GM21529 (cell line): ENCODE data around the gene PLCB3.
A peak's percentile ranks its signal among the peaks of the same experiment; 100 is the strongest.
"Not testable (repeated sequence)": the region's sequence is repeated elsewhere in the genome, so short reads cannot be mapped to it uniquely, and the experiment has no call there.

Experiments
- ATAC-seq: cut with Tn5 transposase; IDR thresholded peaks from one replicate; pipeline ENCODE4 v1.9.1; 2021; ENCODE audit not compliant: unreplicated experiment

PLCB3 gene

DNA sequence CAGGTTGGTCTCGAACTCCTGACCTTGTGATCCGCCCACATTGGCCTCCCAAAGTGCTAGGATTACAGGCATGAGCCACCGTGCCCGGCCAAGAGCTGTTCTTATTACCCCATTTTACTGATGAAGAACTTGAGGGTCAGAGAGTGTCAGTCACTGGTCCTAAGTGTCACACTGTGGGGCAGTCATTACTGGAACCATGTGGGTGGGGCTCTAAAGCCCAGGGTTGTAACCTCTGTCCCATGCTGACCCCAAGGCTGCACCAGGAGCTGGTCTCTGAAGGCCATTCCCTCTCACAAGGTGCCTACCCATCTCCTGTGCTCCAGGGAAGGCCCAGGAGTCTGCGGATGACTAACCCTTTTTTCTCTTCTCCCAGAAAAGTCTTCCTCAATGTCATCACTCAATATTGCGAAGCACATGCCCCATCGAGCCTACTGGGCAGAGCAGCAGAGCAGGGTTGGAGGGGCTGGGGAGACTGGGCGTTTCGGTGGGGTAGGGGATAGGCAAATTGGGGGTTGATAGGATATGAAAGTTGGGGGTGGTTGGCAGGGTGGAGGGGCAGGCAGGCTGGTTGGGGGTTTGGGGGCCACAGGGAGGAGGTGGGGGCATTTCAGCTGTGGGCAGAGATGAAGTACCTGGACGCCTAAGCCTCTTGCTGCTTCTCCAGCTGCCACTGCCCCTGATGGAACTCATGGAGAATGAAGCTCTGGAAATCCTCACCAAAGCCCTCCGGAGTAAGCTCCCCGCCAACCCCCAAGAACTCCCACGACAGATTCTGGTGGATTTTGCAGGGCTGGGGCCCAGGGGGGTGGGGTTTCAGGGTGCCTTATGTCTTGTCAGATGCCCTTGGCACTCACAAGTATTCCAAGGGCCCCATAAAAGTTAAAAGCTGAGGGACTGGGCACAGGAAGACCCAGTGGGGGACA lies 52.0 kb downstream of the PLCB3 start:
- no peak for ATAC-seq

DNA sequence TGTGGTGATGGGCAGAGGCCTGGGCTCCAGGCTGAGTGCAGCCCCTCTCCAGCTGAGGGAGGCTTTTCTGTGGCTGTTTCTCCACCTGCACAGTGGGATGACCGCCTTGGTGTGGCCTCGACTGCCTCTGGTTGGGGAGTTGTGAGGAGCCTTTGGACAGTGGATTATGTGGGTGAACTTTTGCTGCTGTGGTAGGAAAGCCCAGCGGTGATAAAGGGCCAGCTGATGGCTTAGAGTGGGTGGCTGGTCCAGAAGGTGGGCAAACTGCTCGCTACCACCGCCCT lies 52.6 kb downstream of the PLCB3 start:
- ATAC-seq: no peak

DNA sequence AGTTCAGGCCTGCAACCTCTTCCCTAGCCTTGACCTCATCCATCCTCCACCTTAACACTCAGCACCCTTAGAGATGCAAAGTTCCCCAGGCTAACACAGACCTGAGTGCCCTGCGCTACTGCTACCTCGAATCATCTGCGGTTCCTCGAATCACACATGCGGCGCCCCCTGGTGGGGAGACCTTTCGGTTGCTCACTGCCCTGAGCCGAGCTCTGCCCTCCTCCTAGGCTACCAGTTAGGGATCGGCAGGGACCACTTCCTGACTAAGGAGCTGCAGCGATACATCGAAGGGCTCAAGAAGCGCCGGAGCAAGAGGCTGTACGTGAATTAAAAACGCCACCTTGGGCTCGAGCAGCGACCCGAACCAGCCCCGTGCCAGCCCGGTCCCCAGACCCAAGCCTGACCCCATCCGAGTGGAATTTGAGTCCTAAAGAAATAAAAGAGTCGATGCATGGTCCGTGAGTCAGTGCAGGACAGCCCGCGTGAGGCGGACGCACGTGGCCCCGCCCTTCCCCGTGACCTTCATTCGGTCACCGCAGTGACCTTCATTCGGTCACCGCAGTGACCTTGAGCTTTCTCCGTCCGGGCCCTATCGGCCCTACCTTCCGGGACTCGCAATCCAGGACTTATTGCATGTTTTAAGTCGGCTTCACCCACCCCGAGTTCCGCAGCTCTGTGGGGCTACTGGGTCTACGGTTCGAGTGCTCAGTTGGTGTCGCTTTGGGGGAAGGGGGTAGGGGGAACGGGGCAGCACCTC lies 53.2 kb downstream of the PLCB3 start:
- ATAC-seq: peak; percentile 30

DNA sequence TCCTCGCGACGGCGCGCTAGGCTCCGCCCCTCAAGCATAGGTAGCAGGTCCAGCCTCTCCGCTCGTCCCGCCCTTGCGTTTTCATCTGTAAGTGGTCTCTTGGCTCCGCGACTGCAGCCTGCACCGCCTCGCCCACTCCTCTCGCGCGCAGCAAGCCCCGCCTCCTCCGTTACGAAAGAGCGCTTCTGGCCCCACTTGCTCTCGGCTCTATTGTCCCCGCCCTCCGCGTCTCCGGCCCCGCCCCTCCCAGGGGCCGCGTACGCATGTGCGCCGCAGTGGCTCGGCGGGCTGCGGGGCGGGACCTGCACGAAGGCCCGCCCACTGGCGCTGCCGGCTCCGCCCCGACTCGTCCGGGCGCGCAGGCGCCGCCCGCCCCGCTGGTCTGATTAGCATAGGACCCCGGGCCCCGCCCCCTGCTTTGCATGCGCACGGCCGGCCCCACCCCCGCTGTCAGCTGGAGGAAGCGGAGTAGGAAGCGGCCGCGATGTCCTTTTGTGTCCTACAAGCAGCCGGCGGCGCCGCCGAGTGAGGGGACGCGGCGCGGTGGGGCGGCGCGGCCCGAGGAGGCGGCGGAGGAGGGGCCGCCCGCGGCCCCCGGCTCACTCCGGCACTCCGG lies 53.9 kb downstream of the PLCB3 start, which contains the start of gene ESRRA:
Gene ESRRA (plus strand): TSS at position 450 of the 616 bp plus-strand sequence. CDS start 1,656 bp downstream, outside the sequence.
- peak; percentile 70 for ATAC-seq

DNA sequence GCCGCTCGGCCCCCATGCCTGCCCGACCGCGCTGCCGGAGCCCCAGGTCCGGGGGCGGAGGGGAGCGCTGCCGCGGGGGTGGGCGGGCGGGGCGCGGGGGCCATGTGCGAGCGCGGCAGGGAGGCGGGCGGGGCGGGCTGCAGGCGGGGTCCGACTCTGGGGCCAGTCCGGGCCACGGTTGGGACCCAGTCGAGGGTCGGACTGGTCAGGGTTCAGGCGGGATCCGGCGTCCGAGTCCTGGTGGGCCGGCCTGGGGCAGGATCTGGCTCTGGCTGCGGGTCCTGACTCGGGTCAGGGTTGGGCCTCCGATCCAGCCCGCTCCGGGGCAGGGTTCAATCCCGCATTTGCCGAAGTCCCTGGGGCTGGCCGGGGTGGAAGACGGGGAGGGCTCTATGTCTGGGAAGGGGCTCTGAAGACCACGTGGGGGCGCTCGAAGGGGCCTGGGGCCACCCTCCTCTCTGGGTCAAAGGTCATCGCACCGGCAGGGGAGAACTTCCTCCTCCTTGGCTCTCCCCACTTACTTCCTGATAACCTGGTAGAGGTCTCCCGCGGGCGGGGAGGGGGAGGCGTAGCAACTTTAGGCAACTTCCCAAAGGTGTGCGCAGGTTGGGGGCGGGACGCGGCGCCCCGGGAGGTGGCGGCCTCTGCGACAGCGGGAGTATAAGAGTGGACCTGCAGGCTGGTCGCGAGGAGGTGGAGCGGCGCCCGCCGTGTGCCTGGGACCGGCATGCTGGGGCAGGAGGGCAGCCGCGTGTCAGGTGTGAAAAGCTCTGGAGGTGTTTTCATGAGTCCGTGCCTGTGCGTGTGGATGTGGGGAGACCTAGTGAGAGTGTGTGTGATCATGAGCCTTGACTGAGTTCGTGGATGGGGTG lies 54.6 kb downstream of the PLCB3 start:
- ATAC-seq: peak; percentile 27

- ATAC-seq: no peak
Observed at GRCh38 chr11:64306563-64306875, 55.2 kb downstream of the PLCB3 start.

DNA sequence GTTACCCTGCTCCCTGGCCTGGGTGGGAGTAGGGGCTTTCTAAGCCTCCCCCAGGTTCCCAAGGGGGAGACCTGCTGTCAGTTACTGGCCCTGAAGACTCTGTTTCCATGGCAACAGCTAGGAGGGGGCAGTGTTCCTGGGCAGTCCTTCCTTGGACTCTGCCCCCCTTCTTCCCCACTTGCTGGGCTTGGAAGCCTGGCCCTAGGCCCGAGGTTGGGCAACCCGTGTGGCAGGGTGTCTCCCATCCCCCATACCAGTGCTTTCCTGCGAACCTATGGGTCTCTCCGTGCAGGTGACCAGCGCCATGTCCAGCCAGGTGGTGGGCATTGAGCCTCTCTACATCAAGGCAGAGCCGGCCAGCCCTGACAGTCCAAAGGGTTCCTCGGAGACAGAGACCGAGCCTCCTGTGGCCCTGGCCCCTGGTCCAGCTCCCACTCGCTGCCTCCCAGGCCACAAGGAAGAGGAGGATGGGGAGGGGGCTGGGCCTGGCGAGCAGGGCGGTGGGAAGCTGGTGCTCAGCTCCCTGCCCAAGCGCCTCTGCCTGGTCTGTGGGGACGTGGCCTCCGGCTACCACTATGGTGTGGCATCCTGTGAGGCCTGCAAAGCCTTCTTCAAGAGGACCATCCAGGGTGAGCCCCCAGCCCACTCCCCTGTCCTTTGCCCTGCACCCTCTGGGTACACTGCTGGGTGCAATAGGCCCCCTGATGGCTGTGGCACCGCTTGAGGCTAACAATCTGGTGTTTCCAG lies 55.7 kb downstream of the PLCB3 start:
- no peak for ATAC-seq

DNA sequence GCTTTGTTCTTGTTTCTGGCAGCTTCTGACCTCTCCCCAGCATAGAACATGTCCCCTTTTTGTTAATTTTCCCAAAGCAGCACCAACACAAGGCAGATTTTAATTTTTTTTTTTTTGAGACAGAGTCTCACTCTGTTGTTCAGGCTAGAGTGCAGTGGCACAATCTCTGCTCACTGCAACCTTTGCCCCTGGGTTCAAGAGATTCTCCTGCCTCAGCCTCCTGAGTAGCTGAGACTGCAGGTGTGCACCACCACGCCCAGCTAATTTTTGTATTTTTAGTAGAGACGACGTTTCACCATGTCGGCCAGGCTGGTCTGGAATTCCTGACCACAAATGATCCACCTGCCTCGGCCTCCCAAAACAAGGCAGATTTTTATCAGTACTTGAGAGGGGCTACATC lies 56.5 kb downstream of the PLCB3 start:
- not testable (repeated sequence) for ATAC-seq

DNA sequence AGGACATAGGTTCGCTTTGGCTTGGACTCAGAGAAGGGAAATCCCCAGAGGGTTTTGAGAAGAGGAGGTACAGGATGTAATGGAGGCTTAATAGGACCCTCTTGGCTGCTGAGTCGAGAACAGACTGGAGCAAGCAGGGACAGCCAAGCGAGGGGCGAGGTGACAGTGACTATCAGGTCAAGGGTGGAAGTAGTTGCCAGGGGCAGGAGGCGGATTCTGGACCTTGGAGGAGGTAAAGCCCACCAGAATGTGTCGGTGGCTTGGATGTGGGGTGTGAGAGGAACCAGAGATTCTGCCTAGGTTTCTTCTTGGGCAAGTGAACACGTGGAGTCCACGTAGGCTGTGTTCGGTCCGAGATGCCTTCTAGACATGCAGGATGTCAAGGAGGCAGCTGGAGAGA lies 61.6 kb downstream of the PLCB3 start:
- ATAC-seq: no peak

GRCh38 chr11:64313491-64314145 lies 62.3 kb downstream of the PLCB3 start:
- no peak for ATAC-seq

- no peak for ATAC-seq
Observed at GRCh38 chr11:64314146-64314804, 62.9 kb downstream of the PLCB3 start.

GRCh38 chr11:64314805-64315561 lies 63.7 kb downstream of the PLCB3 start:
- no peak for ATAC-seq

- ATAC-seq: not testable (repeated sequence)
Observed at GRCh38 chr11:64315667-64316526, 64.6 kb downstream of the PLCB3 start.

DNA sequence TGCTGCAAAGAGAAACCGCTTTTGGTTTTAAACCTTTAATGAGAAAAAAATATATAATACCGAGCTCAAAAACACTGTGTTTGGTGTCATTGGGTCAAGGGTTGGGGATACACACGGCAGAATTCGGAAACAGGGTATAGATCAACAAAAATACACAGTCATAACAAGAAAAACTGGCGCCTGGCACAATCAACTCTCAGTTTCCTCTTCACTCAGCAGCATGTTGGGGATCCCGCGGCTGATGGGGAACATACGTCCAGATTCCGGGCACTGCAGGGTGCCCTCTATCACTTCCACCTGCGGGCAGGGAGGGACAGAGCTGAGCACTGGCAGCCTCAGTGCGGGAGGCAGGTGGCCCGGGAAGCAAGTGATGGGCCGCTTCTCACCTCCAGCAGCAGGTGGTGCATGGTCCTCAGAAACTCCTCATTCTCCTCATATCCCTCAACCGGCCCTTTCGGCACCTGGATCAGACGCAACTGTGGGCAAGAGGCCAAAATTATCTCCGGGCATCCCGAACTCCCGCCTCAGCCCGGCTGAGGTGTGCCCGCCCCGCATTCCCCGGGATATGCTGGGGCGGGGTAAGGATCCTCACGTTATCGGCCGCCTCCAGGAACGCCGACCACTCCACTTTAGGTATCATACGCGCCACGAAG lies 65.5 kb downstream of the PLCB3 start:
- peak; percentile 10 for ATAC-seq

DNA sequence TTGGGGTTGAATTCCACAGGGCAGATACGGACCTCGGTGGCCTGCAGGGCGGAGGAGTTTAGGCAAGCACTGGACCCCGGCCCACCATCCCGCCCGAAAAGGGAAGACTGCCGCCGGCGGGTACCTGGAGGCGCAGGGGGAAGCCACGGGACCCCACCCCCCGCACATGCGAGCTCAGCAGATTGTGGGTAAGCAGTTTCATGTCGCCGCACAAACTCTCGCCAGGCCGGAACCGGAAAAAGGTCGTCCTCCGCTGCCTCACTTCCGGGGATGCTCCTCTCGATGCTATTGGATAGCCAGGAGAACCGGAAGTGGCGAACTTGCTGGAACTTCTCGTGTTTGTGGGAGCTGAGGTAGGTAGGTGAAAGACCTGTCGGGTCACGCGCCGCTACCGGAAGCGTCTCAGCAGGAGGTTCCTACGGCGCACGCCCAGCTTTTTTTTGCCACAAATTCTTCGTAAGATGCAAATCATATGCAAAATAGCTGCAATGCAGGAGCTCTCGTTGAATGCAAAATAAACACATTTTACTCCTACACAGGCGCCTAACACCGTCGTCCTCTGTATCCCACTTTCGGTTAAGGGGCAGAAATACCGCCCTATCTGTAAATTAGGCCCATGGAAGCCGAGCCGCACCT lies 66.1 kb downstream of the PLCB3 start, which contains the start of gene TRMT112:
Gene TRMT112 (minus strand): TSS at position 235 of the 636 bp plus-strand sequence. CDS start 33 bp downstream, at position 202.
- peak; percentile 48 for ATAC-seq
